ENCODE results near the gene SZT2. TPM values are rescaled to one million over a fixed set of nuclear protein-coding genes. Genes with fewer than 3 reads are reported as not detected.

Gene SZT2
- total RNA-seq, 1 experiment from 2014 or later = 9.7 TPM

- peak; percentile 16 for DNase-seq (ENCODE audit: low spot score)
Observed at GRCh38 chr1:43423672-43424550, 34.2 kb downstream of the SZT2 start.

GRCh38 chr1:43425045-43425444, 35.3 kb downstream of the SZT2 start:
- DNase-seq (ENCODE audit: low spot score) = no peak

- DNase-seq (ENCODE audit: low spot score) = no peak
Observed at GRCh38 chr1:43426221-43426620, 36.5 kb downstream of the SZT2 start.

DNA sequence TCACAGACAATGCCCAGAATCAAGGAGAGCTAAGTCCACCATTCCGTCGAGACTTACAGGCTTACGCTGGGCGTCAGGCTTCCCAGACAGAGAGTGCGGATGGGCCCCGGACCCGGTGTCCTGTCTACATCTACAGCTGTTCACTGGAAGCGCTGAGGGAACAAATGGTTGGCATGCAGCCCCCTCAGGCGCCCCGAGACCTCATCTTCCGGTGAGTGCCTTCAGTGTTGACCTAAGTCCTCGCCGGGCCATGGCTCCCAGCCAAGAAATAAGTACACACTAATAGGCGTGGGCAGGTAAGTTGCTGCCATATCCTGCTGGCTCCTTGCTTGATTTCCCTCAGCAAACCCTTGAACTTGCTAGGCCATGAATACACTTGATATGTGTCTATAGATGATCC, 37.8 kb downstream of the SZT2 start:
- no peak for DNase-seq (ENCODE audit: low spot score)

DNA sequence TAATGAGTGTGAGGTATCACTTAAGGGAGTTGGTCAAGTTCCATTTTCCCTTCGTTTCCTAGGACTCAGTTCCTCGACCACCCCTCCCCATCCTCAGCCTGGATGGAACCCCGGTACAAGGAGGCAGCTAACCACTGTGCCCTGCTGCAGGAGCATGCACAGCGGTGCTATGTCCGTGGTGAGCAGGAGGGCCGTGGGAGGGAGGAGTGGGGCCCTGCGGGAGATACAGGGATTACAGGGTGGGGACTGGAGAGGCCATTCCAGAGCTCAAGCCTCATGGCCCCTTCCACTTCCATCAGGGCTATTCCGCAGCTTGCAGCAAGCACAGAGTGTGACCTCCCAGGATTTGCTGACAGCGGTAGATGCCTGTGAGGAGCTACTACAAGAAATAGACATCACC, 38.2 kb downstream of the SZT2 start:
- DNase-seq (ENCODE audit: low spot score) = no peak

DNA sequence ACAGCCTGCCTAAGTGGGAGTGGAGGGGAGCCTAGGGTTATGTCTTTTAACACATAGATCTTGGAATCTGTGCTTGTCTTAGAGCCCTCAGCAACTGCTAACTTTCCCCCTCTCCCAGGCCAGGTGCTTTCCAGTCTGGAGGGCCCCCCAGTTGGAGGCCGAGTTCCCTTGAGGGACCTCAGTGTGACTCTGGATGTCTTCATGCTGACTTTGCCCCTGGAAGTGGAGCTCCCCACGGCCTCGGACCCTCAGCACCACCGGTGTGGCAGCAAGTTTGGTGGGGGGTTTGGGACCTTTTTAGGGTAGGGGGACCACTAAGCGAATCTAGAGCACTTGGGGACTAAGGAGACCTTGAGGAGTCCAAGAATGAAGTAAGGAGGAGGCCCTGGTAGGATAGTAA, 41.1 kb downstream of the SZT2 start:
- no peak for DNase-seq (ENCODE audit: low spot score)

GRCh38 chr1:43431676-43432075, 42.0 kb downstream of the SZT2 start:
- no peak for DNase-seq (ENCODE audit: low spot score)

DNA sequence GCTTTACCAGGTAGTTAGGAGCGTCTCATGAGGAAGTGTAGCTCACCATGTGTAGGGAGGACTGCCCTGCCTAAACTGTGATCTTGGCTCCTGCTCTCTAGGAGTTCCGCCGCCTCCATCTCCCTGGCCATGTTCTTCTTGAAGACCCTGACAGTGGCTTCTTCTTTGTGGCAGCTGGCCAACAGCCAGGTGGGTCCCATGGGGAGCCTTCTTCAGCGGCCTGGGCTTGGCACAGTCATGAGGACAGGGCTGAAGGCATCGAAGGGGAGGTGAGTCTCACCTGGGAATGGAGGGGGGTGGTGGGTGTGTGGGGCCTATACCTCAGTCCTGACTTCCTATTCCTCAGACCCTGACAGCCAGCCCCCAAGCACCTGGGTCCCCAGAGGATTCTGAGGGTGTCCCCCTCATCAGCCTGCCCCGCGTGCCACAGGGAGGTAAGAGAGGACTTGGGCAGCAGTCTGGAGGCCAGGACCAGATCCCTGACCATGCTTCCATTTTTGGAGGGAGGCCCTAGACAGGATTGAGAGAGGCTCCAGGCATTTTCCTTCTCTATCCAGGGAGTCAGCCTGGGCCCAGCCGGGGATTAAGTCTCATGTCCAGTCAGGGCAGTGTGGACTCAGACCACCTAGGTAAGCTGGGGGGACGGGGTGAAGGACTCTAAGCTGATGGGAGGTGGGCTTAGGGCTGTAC, 42.6 kb downstream of the SZT2 start:
- DNase-seq (ENCODE audit: low spot score) = no peak

DNA sequence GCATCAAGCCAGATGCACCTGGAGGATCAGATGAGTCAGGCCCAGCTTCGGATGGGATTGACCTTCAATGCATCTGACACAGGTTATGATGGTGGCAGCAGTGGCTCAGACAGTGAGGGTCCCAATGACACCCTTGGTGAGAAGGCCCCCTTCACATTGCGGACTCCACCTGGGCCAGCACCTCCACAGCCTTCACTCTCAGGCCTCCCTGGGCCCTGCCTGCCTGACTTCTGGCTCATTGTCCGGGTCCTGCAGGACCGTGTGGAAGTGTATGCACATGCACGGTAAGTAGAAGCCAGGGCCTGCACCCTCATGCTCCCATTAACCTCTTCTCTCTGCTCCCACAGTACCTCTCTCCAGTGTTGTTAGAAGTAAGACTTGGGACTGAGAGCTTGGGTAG, 43.2 kb downstream of the SZT2 start:
- DNase-seq (ENCODE audit: low spot score) = no peak

GRCh38 chr1:43434256-43434655, 44.6 kb downstream of the SZT2 start:
- no peak for DNase-seq (ENCODE audit: low spot score)

GRCh38 chr1:43435146-43436145, 45.7 kb downstream of the SZT2 start:
- DNase-seq (ENCODE audit: low spot score) = no peak

DNA sequence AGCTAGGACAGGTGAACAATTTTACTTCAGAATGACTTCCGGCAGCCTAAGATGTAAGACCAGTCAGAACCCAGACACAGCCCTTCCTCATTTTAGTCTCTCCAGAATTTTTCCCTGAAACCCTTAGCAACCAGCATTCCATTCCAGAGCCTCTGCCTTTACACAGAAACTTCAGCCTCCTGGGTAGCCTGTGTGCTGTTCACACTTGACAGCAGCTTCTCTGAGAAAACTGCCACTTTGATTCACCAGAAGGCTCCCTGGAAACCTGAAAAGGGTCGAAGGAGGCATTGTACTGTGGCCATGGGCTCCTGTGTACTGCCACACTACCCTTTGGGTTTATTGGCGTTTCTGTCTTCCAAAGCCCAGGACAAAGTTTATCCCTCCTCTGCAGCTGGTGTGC, 46.7 kb downstream of the SZT2 start:
- no peak for DNase-seq (ENCODE audit: low spot score)

GRCh38 chr1:43437031-43437973, 47.6 kb downstream of the SZT2 start:
- no peak for DNase-seq (ENCODE audit: low spot score)

GRCh38 chr1:43438006-43438405, 48.3 kb downstream of the SZT2 start:
- DNase-seq (ENCODE audit: low spot score) = no peak

- DNase-seq (ENCODE audit: low spot score) = no peak
Observed at GRCh38 chr1:43438576-43438952, 48.9 kb downstream of the SZT2 start.

DNA sequence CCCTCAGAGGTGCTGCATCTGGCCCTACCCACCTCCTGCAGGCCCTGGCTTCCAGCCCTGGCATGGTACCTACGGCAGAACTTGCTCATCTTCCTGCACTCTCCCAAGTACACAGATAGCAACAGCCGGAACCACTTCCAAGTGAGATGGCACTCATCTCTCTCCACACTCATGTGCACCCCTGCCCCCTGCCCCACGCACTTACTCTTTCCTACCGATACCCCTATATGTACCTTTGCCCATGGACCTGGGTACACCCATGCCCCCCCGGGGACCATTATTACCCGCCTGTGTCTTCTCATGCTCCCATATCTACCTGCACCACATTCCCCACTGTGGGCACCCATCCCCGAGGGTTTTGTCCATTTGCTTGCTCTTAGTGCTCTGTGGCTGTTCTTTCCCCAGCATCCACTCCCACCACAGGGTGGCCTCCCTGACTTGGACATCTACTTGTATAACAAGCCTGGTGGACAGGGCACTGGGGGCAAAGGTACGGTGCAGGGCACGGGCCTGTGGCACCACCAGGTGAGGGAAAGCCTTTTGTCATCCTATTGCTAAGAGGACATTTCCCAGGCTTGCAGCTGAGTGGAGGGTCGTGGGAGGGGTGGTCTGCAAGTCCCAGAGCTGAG, 49.4 kb downstream of the SZT2 start:
- DNase-seq (ENCODE audit: low spot score) = no peak

DNA sequence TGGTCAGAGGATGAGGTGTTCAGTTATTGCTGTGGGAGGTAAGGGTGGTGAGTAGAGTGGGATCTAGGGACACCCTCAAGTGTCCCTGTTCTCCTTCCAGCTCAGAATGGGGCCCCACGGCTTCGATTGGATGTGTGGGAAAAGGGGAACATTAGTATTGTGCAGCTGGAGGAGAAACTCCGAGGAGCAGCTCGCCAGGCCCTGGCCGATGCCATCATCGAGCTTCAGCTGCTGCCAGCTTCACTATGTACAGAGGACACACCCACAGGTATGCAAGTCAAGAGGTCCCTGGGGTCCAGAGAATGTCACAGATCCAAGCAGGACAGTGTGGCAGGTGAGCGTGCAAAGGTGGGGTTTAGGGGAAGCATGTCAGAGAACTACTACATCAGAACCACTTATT, 50.1 kb downstream of the SZT2 start:
- no peak for DNase-seq (ENCODE audit: low spot score)

- no peak for DNase-seq (ENCODE audit: low spot score)
Observed at GRCh38 chr1:43440358-43440757, 50.7 kb downstream of the SZT2 start.

- no peak for DNase-seq (ENCODE audit: low spot score)
Observed at GRCh38 chr1:43441166-43441893, 51.6 kb downstream of the SZT2 start.
